ENCODE measurements around the gene XIRP1.

The XIRP1 gene

GRCh38 chr3:39149059-39149455, 43.3 kb downstream of the XIRP1 start:
- DNase-seq (ENCODE audit: insufficient read length, low spot score) (no peak), FAIRE-seq (no peak)
- TF ChIP-seq POU2F2 (IDR thresholded peaks at IDR 0.05; ENCODE audit: low read depth, low read length) (peak; percentile 64; the same call in 1 of the 2 replicates), POLR2A (IDR thresholded peaks at IDR 0.05; ENCODE audit: low read depth, low read length) (no peak)

DNA sequence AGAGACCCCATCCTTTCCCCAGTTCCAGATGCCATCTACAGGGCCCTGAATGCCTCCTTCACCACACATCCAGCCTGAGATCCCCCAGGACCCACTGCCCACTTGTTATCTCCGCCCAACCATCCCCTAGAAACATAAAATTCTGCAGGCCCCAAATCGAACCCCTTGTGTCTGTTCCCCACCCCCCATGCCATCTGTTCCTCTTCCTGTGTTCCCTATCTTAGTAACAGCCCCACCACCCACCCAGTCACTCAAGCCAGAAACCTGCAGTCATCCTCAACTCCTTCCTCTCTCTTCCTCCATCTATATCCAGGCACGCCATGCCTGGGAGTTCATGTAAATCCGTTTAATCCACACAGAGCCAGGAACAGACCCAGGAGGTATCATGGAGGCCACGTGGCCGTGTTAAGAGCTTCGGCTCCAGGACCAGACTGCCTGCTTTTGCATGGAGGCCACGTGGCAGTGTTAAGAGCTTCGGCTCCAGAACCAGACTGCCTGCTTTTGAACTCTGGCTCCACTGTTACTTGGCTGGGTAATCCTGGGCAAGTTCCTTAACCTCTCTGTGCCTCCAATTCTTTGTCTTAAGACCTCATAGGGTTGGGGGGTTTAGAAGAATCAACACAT, 43.8 kb downstream of the XIRP1 start:
- TF ChIP-seq SPI1 (IDR thresholded peaks at IDR 0.05; ENCODE audit: low read depth, low read length) (peak; percentile 38; the same call in 1 of the 2 replicates), PAX5 (IDR thresholded peaks at IDR 0.05; ENCODE audit: insufficient read depth, low read length, severe bottlenecking) (no peak)
- FAIRE-seq = no peak
- DNase-seq (ENCODE audit: insufficient read length, low spot score) = no peak

GRCh38 chr3:39147711-39148434, 44.5 kb downstream of the XIRP1 start:
- TF ChIP-seq PAX5 (IDR thresholded peaks at IDR 0.05; ENCODE audit: insufficient read depth, low read length, severe bottlenecking) (no peak), TAF1 (IDR thresholded peaks at IDR 0.05; ENCODE audit: low read depth, low read length) (no peak; the same call in 1 of the 2 replicates), POU2F2 (IDR thresholded peaks at IDR 0.05; ENCODE audit: low read depth, low read length) (peak; percentile 82), POLR2A (IDR thresholded peaks at IDR 0.05; ENCODE audit: low read depth, low read length) (peak; percentile 59; the same call in 1 of the 2 replicates), POLR2AphosphoS5 (IDR thresholded peaks at IDR 0.05; ENCODE audit: low read depth, low read length) (no peak; the same call in 1 of the 2 replicates), SPI1 (IDR thresholded peaks at IDR 0.05; ENCODE audit: low read depth, low read length) (peak; percentile 25; the same call in 1 of the 2 replicates)
- FAIRE-seq (peak; percentile 91), DNase-seq (ENCODE audit: insufficient read length, low spot score) (peak; percentile 58)

GRCh38 chr3:39146611-39147591, 45.5 kb downstream of the XIRP1 start:
- DNase-seq (ENCODE audit: insufficient read length, low spot score) (no peak), FAIRE-seq (peak; percentile 77)
- TF ChIP-seq TAF1 (IDR thresholded peaks at IDR 0.05; ENCODE audit: low read depth, low read length) (no peak), POU2F2 (IDR thresholded peaks at IDR 0.05; ENCODE audit: low read depth, low read length) (peak; percentile 26; the same call in 1 of the 2 replicates), SPI1 (IDR thresholded peaks at IDR 0.05; ENCODE audit: low read depth, low read length) (no peak), POLR2A (IDR thresholded peaks at IDR 0.05; ENCODE audit: low read depth, low read length) (0 out of 2 replicates have a peak, but pooled peaks have one; percentile 6), POLR2AphosphoS5 (IDR thresholded peaks at IDR 0.05; ENCODE audit: low read depth, low read length) (peak; percentile 51; the same call in 1 of the 2 replicates), PAX5 (IDR thresholded peaks at IDR 0.05; ENCODE audit: insufficient read depth, low read length, severe bottlenecking) (no peak)

DNA sequence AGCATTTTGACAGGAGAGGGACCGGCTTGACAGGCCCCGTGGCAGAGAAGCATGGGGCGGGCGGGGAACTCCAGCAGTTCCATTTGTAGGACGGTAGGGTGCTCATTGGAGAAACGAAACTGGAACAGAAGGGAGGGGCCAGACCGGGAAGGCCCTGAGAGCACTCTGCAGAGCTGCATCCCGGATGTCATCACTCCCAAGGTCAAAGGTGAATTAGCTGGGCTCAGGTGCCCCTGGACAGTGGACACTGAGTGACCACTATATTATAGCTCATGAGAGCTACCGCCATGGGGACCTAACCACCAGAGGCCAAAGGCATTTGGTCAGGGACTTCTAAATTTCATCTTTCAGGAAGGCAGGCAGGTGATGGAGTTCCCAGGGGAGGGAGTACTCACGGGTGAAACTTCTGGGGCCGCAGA, 46.3 kb downstream of the XIRP1 start:
- no peak for DNase-seq (ENCODE audit: insufficient read length, low spot score)
- FAIRE-seq = no peak
- TF ChIP-seq POLR2A (IDR thresholded peaks at IDR 0.05; ENCODE audit: low read depth, low read length) (no peak), SPI1 (IDR thresholded peaks at IDR 0.05; ENCODE audit: low read depth, low read length) (no peak), PAX5 (IDR thresholded peaks at IDR 0.05; ENCODE audit: insufficient read depth, low read length, severe bottlenecking) (no peak), TAF1 (IDR thresholded peaks at IDR 0.05; ENCODE audit: low read depth, low read length) (no peak), POU2F2 (IDR thresholded peaks at IDR 0.05; ENCODE audit: low read depth, low read length) (no peak), POLR2AphosphoS5 (IDR thresholded peaks at IDR 0.05; ENCODE audit: low read depth, low read length) (no peak)

DNA sequence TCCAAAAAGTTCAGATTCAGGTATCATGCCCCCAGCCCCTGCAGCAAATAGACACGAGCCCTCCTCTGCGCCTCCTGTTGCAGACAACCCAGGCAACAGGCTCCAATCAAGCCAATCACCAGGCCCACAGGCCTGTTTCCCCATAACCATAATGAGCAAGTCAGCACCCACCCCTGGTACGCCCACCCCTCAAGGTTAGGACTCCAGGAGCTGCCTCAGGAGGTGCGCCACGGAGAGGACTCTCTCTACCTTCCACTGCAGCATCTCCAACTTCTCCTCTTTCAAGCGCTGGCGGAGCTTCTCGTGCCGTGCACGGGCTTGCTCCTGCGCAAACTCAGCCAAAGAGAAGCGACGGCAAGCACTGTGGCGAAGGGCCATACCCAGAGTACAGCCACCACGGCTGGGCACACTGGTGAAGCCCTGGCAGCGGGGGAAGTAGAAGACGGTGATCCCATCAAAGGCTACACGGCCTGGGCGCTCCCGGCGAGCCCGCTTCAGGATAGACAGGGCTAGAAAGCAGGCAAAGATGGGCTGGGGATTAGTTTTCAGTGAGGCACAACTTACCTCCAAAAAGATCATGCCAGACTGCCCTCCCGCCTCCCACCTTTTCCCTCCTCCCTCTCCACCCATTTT, 47.5 kb downstream of the XIRP1 start:
- DNase-seq (ENCODE audit: insufficient read length, low spot score) = no peak
- no peak for FAIRE-seq
- no peak for TF ChIP-seq TAF1 (IDR thresholded peaks at IDR 0.05; ENCODE audit: low read depth, low read length)
- no peak for TF ChIP-seq SPI1 (IDR thresholded peaks at IDR 0.05; ENCODE audit: low read depth, low read length)
- no peak for TF ChIP-seq PAX5 (IDR thresholded peaks at IDR 0.05; ENCODE audit: insufficient read depth, low read length, severe bottlenecking)
- TF ChIP-seq POLR2A (IDR thresholded peaks at IDR 0.05; ENCODE audit: low read depth, low read length) = no peak
- no peak for TF ChIP-seq POU2F2 (IDR thresholded peaks at IDR 0.05; ENCODE audit: low read depth, low read length)
- TF ChIP-seq POLR2AphosphoS5 (IDR thresholded peaks at IDR 0.05; ENCODE audit: low read depth, low read length) = no peak

GRCh38 chr3:39144095-39144747, 48.2 kb downstream of the XIRP1 start:
- no peak for DNase-seq (ENCODE audit: insufficient read length, low spot score)
- no peak for TF ChIP-seq POLR2AphosphoS5 (IDR thresholded peaks at IDR 0.05; ENCODE audit: low read depth, low read length)
- no peak for TF ChIP-seq TAF1 (IDR thresholded peaks at IDR 0.05; ENCODE audit: low read depth, low read length)
- no peak for TF ChIP-seq POU2F2 (IDR thresholded peaks at IDR 0.05; ENCODE audit: low read depth, low read length)
- TF ChIP-seq PAX5 (IDR thresholded peaks at IDR 0.05; ENCODE audit: insufficient read depth, low read length, severe bottlenecking) = no peak
- no peak for TF ChIP-seq SPI1 (IDR thresholded peaks at IDR 0.05; ENCODE audit: low read depth, low read length)
- no peak for TF ChIP-seq POLR2A (IDR thresholded peaks at IDR 0.05; ENCODE audit: low read depth, low read length)
- no peak for FAIRE-seq

GRCh38 chr3:39143051-39143885, 49.1 kb downstream of the XIRP1 start:
- DNase-seq (ENCODE audit: insufficient read length, low spot score) (no peak), FAIRE-seq (no peak)
- TF ChIP-seq TAF1 (IDR thresholded peaks at IDR 0.05; ENCODE audit: low read depth, low read length) (no peak), POU2F2 (IDR thresholded peaks at IDR 0.05; ENCODE audit: low read depth, low read length) (no peak), POLR2AphosphoS5 (IDR thresholded peaks at IDR 0.05; ENCODE audit: low read depth, low read length) (no peak; the same call in 1 of the 2 replicates), PAX5 (IDR thresholded peaks at IDR 0.05; ENCODE audit: insufficient read depth, low read length, severe bottlenecking) (no peak), POLR2A (IDR thresholded peaks at IDR 0.05; ENCODE audit: low read depth, low read length) (no peak), SPI1 (IDR thresholded peaks at IDR 0.05; ENCODE audit: low read depth, low read length) (no peak)

All from GM12891 (cell line).